GM18508 (cell line): ENCODE measurements around the gene DGKZ.

ENCODE experiments used
- ATAC-seq: cut with Tn5 transposase; IDR thresholded peaks from one replicate; pipeline ENCODE4 v1.9.1; 2021; ENCODE audit warnings: moderate number of reproducible peaks; ENCODE audit not compliant: insufficient read depth, unreplicated experiment

Gene DGKZ

DNA sequence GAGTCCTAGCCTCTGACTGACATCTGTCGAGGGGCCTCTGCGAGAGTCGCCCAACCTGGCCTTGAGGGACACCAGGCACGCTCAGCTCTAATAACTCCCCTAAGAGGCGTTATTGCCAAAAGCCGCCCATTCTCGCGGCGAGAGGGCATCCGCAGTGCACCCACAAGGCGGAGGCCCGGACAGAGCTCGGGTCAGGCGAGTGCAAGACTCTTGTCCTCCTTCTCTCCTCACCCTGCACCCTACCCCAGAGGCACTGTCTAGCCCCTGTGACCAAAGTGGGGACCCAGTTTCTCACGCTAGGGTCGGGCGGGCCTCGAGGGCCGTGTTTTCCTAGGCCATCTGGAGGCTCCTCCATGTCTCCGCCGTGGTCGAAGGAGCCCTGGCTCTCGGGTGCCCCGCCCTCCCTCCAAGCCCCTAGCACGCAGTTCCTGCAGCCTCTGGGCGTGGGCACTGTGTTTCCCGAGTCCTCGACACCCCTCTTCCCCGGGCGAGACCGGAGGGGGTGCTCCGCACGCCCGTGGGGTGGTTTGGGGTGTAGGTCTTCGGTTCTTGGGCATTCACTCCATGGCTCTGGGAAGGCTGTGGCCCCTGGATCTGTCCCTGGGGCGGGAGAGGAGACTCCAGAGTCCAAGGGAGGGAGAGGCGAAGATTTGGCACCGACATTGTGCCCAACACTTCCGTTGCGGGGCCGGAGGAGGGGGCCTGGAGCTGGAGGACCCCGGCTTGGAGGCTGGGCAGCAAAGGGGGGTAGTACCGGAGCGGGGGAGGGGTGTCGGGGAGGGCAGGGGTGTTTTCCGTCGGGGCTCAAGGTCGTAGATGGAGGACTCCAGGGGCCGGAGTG is 43.3 kb downstream of the DGKZ start:
- ATAC-seq = no peak

DNA sequence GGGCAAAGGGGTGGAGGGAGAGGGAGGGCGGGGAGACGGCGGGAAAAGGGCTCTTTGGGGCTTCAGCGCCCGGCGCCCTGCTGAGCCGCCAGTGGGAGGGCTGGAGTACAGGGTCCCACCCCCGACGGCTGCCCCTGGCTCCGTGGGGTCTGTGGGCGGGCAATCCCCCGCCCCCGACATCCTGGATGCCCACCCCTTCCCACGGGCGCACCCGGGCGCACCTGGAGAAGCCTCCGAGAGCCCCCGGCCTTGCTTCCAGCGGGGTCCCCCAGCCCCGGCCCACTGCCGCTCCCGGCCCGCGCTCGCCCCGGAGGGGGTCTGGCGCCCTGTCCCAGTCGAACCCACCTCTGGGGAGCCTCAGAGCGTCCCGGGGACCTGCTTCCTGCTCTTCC is 43.9 kb downstream of the DGKZ start:
- ATAC-seq = no peak

DNA sequence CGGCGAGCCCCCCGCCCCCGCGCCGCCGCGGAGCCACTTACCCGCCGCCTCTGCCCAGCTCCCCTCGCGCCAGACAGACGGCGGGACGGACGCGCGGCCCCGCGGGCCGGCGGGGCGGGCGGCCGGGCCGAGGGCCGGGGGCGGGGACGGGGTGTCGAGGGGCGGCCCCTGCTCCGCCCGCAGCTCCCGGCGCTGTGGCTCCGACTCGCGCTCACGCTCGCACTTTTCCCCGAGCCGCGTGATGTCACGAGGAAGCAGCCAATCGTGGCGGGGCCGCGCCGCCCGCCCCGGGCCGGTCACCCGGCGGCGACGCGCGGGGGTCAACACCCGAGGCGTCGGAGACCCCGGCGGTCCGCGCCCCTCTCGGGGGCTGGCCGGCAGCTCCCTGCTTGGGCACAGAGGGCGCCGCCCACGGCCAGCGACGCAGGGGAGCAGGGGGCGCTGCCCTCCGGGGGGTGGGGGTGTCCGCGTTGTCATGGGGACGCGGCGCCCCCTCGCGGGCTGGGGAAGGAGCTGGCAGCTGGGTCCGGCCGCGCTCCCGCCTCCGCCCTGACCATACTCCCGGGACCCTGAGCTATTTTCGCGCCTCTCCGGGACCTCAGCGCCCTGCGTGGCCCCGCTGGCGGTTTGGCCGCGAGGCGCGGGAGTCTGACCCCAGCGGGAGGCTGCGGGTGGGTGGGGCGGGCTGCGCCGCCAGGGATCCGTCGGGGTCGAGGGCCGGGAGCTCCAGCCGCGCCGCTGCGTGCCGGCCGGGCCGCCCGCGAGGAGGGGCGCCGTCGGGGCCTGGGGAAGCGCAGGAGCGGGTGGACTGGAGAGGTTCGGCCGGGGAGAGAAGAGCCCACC is 44.5 kb downstream of the DGKZ start, which contains the start of gene CHRM4:
CHRM4 (minus strand) TSS at position 199 of the 843 bp plus-strand sequence. CDS start 5,219 bp downstream, outside the sequence.
- ATAC-seq = no peak

DNA sequence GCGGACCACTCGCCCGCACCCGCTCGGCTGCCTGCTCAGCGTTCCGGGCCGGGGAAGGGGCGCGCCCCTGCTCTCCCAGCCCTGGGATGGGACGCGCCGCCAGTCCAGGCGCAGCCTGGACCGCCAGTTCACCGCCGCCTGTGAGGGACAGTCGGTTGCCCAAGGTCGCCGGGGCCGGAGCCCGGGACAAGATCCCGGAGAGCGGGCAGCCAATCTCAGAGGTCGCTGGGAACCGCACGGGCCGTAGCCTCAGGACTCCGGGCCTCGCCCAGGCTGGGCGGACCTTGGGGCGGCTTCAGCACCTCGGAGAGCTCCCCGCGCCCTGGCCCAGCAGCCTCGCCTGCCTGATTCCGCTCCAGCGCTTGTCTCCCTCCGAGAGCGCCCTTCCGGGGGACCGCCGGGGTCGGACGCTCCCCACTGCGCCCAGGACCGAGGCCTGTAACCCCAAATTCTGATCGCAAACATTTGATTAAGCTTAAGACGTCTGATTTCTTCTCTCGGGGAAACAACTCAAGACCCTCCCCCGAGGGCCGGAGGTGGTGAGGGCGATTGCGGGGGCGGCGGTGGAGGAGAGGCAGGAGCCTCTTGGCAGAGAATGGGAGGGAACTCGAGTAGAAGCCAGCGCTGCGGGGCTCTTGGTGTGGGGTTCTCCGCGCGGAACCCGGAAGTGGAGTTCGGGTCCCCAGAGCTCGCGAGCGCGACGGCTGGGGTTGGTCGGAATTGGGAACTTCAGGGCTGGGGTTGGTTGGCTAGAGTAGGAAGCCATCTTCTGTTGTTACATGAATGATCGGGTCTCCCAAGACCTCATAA is 45.4 kb downstream of the DGKZ start:
- no peak for ATAC-seq

DNA sequence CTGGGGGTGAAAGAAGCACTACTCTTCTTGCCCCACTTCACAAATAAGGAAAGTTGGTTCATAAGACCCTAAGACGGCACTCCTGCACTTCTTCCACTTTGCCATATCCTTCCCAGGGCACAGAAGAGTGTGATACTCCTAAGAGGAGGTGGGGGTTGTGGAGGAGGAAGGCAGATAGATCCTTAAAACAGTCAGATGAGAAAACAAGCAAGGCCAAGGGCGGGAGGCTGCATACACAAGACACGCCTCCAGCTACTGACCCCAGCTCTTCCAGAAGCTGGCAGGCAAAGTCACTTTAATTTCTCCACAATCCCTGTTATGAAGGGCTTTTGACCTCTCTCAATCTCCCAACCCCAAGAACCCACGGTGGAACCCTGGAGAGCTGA is 46.0 kb downstream of the DGKZ start:
- no peak for ATAC-seq

DNA sequence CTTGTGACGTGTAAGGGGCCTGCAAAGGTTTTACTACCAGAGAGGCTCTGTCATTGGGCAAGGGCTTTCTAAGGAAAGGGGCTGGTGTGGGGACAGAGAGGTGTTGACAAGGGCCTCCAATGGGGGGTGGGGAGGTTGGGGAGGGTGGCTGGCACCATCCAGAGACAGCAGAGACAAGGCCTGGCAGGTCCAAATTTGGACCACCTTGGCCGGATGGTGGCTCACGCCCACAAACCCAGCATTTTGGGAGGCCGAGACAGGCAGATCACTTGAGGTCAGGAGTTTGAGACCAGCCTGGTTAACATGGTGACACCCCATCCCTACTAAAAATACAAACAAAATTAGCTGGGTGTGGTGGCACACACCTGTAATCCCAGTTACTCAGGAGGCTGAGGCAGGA is 46.5 kb downstream of the DGKZ start:
- no peak for ATAC-seq

DNA sequence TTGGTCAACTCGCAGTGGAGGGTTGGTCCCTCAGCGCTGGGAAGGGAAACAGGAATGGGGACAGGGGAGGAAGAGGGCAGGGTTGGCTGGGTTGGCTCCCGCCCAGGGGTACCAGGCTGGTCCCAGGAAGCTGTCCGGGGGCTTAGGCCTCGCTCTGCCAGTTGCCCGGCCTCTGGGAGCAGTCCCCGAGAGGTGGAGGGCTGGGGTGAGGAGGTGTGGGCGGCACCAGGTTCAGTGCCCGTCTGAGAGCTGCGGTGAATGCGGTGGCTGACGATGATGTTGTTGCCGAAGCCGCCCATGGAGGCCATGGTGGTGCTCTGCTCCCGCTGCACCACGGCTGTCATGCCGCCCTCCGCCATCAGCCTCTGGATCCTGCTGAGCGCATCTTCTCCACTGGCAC is 50.3 kb downstream of the DGKZ start:
- no peak for ATAC-seq

DNA sequence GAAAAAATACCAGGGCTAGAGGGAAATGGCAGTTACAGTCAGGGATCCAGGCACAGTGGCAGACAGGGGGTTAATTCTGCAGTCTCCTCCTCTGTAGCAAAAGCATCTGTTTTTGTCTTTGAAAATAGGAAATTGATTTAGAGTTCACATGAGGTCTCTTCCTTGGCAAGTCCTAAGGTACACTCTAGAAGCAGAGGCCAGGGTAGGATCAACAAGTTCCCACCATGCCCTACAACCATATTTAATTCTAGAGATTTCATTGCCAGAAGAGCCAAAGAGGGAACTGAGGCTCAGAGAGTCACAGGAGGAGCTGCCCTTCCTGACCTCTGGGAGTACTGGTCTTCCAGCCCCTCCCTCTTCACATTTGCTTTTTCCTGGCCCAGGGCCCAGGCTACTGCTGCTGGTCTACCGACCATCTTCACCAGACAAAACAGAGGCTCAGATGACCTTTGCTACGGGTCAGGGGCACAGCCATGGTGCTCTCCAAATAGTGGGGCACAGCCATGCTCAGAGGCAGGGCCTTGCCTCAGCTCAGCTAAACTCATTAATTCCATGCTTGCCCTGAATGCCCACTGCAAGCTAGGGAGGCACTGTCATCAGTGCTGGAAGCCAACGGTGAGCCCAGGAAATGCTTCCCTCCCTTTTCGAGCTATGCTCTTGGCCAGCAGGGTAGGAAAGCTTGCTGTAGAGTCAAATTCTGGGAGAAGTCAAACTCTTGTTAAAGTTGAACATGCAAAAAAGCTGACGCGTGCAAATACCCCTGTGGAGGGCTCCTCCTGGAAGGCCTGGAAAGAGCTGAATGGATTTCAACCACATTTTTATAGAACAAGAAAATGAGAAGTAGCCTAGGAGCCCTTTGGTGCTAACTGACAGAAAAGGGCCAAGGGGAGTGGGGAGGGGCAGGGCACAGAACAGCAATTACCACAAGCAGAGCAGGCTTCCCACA is 56.0 kb downstream of the DGKZ start:
- ATAC-seq = no peak

DNA sequence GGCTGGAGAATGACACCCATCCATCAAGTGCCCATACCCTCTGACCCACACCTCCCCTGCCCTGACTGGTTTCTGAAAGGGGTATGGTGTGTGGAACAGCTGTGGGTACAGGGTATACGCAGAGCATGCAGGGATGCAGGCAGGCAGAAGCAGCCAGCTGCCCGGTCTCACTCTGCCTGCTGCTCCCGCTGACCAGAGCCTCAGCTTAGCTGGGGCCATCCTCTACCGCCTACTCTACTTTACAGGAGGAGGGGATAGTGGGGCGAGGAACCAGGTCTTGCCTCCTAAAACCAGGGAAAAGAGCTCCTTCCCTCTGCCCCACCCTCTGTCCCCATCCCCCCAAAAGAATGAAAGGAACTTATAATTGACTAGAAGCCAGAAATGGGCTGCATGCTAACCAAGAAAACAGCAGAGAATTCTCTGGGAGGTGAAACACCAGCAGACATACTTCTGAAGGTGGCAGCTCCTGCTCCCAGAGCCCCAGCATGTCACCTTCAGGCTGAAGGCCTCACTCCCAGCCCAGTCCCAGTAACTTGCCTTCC is 57.3 kb downstream of the DGKZ start:
- ATAC-seq = no peak

DNA sequence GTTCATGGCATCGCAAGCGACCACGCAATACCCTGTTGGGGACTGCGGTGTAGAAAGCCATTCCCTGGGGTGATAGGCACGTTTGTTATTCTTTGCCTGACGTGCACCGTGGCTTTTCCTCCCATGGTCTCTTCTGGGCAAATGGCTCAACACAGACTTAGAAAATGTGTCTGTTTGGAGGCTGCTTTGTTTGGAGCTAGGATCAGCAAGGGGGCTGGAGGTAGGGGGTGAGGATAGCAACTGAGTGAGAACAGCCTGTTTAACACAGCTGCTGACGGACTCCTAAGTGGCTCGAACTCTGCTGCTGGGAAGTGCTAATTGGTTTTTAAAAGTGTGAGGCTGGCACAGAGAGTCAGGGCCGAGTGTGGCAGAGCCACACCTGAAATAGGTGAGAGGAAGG is 60.4 kb downstream of the DGKZ start:
- ATAC-seq = no peak

DNA sequence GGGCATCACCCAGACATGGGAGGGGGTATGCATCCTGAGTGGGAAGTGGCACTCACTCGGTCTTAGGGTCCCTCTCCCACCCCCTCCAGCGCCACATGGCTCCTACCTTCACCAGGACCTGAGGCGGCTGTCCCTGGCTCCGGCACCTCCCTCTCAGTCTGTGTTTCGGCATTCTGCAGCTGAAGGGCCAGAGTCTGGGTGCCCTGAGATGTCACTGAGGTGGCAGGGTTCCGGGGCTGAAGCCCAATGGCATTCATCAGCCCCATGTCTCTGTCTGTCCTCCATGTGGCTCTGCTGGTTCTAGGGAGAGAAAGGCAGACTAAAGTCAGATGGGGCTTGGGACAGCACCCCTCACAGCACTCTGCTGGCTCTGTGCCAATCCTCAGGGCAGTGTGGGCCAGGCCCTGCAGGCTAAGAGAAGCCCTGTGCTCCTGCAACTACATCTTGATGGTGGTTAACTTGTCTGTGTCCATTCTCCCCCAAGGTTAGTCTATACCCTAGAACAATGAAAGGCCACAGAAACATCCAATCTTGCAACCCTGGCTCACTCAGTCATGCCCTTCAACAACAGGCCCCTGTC is 61.2 kb downstream of the DGKZ start:
- no peak for ATAC-seq

DNA sequence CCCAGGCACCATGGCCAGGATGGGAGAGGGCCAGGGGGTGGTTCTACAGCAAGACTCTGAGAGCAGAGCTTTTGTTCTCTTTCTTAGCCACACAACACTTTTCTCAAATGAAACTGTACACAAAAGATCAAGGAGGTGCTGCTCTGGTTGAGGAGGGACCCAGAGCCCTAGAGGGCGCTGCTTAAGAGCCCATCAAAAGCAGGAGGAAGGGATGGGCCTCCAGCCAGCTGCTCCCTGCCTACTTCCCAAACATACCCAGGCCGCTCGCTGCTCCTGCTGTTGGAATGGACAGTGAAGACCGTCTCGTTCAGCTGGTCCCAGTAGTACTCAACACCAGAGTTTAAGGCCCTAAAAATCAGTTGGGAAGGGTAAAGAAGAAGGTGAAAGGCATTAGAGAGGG is 62.8 kb downstream of the DGKZ start:
- ATAC-seq = no peak

DNA sequence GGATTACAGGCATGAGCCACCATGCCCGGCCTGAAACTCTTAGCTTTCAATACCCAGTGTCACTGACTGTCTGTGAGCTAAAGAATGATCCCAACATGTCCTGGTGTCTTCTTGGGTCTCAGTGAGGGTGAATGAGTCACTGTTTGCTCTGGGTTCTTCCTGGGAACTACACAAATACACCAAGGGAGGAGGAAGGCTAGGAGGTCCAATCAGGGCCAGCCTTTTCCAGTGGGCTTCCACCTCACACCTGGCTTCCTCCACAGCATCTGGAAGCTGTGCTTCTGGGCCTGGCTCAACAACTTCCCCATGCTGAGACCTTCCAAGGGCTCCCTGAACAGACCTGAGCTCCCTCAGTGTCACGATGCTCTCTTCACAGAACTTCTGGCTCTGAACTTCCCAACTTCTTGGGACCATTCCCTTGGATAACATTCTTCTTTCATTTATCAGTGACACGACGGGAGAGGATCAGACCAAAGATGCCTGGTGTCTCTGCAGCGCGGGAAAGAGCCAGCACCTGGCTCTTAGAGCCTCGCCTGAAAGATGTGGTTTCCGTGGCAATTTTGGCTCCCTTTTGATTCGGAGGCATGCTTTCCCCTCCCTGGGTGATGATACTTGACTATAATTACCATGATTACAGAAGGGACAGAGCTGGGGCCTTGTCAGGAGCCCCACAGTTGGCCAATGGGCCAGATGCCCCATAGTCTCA is 66.7 kb downstream of the DGKZ start:
- ATAC-seq = no peak

DNA sequence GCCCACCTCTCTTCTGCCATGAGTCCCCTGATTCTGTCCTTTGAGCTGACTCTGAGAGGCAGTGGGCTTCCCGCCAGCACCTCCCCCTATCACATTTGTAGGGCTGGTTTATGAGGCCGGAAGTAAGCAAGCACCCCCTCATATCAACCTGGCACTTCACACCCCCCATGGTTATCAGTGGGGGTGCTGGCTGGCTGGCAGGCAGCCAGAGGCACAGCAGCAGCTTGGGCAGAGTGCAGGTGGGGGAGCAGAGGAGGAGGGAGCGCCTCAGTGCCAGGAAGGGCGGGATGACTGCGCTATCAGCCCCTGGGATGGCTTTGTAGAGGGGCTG is 67.2 kb downstream of the DGKZ start:
- no peak for ATAC-seq

DNA sequence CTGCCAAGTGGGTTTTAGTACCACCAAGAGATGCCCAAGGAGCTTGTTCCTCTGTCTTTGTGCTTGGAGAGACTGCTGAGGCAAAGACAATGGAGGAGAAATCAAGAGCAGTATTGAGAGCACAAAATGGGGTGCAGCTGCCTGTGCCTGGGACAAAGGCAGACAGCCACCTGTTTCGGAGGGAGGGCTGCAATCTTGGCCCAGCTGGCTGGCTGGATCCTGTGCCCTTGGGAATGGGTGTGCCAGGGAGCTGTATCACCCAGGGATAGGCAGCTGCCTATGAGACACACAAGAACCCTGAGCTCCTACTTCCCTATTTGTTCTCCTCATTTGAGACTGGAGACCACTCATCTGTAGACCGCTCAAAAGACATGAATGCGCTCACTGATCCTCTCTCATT is 67.6 kb downstream of the DGKZ start:
- no peak for ATAC-seq

DNA sequence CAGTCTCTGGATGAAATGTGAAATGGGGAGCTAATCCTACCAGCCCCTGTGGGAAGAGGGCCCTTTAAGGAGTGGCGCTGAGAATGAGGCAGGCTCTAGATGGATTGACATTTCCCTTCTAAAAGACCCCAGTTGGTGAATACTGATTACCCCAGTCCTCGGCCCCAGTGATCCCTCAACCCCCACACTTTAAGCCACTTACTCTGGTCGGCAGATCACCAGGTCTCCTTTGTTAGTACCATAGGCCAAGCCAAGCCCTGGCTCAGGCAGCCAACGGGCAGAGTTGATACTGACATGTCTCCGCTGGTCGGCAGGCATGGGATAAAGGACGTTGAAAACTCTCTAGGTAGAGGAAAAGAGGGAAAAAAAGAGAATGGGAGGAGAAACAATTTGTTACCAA is 70.4 kb downstream of the DGKZ start:
- no peak for ATAC-seq

DNA sequence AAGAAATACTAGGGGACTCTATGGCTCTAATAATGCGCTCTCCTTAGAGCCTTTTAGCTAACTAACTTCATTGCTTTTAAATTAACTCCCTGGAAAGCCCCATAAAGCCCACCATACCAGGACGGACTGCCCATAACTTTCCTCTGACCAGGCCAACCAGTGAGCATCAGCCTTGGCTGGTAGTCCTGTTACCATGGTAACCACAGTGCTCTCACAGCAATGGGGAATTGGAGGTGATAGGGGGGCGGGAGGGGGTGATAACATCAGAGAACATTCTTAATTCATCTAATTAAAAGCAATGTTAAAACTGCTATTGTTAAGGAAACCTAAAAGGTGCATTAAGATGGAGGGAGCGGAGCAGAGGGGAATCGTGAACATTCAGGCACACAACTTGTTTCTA is 71.5 kb downstream of the DGKZ start:
- no peak for ATAC-seq

DNA sequence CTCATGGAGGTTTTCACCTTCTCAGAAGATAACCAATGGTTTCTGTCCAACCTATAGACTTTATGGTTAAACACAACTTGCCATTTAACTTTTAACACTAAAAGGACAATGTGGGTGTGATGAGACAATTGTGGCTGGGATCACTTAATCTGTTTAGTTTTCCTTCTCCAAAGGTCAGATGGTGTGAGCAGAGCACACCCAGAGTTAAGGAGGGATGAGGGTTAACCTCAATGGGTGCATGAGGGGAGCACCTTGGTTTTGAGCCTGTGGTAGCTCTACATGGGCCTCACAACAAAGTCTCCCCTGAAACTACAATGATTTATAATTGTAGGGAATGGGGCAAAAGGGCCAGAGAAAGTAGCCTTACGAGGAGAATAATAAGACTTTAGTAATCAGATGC is 73.2 kb downstream of the DGKZ start:
- ATAC-seq = no peak
